ENCODE data around the gene EBF3. TPM values are rescaled to one million over a fixed set of nuclear protein-coding genes. Genes with fewer than 3 reads are reported as not detected.

Gene EBF3
- total and polyA plus RNA-seq, 2 donors (not counting 3 experiments of a cell fraction or from before 2014, with no cell fraction given) = 0.92 to 2.7 TPM

DNA sequence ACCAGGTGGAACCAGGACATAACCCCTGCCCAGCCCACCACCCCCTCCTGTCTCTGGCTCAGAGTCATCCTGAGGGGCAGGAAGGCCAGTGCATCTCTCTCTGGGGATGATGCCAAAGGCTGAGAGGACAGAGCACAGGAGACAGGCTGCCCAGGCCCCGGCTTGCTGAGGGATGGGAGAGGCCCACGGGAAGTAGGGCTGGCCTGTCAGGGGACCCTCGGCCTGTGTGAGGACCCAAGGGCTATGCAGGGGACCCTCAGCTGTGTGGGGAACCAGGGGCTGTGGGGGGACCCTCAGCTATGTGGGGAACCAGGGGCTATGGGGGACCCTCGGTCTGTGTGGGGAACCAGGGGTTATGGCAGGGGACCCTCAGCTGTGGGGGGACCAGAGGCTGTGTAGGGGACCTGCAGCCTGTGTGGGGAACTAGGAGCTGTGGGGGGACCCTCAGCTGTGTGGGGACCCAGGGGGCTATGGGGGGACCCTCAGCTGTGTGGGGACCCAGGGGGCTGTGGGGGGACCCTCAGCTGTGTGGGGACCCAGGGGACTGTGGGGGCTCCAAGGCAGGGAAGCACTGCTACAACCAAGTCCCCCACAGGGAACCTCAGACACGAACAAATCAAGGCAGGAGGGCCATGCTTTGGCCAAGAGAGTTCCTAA, 27.7 kb downstream of the EBF3 start:
- Histone ChIP-seq H3K9ac (replicated peaks; ENCODE audit: extremely low read depth, insufficient read depth, low read length) (no peak overlapping the region), H2AFZ (ENCODE audit: low read depth, low read length) (no peak overlapping the region), H3K27ac (ENCODE audit: insufficient read depth, low read depth, low read length) (no peak overlapping the region), H3K79me2 (ENCODE audit: control insufficient read depth, insufficient read depth, low read length) (no peaks in the 10 kb centered on the region), H3K4me2 (ENCODE audit: insufficient read depth, low read length) (no peak overlapping the region), H4K20me1 (replicated peaks; ENCODE audit: control insufficient read depth, extremely low read depth, insufficient read depth, low read length) (no peaks in the 10 kb centered on the region), H3K4me3 (replicated peaks in 1 of 3; ENCODE audit: insufficient read depth in 1 of 3, low read depth in 1 of 3, low read length in 3 of 3) (no peak overlapping the region), H3K36me3 (ENCODE audit: control insufficient read depth in 2 of 2, extremely low read depth in 1 of 2, insufficient read depth in 2 of 2, low read length in 2 of 2) (no peaks in the 10 kb centered on the region), H3K27me3 (ENCODE audit: control insufficient read depth in 2 of 2, insufficient read depth in 2 of 2, low read length in 2 of 2) (no peaks in the 10 kb centered on the region), H3K9me1 (replicated peaks; ENCODE audit: control insufficient read depth, extremely low read depth, insufficient read depth, low read length) (no peaks in the 10 kb centered on the region), H3K9me3 (replicated peaks; ENCODE audit: control insufficient read depth, insufficient read depth, low read length) (no peaks in the 10 kb centered on the region), H3K4me1 (ENCODE audit: control insufficient read depth, extremely low read depth, insufficient read depth, low read length) (no peaks in the 10 kb centered on the region)
- dilution Hi-C loops (cut with MboI; ENCODE audit: extremely low pct_ligation_motif_present, low sequenced_read_pairs) = no loop called here
- no peak for DNase-seq (ENCODE audit: low read depth, low spot score)
- POLR2A ChIA-PET = no interaction called here
- intact Hi-C loops (cut with micrococcal nuclease) = no loop called here
- TF ChIP-seq GATA2 (IDR thresholded peaks at IDR 0.05; ENCODE audit: insufficient read depth, insufficient read length, low read depth, low read length) (no peak), POLR2AphosphoS5 (IDR thresholded peaks at IDR 0.05; ENCODE audit: insufficient read depth, low read depth, low read length) (no peak), POLR2A (IDR thresholded peaks at IDR 0.05; ENCODE audit: low read depth, low read length) (no peak), MYC (IDR thresholded peaks at IDR 0.05; ENCODE audit: low read depth, low read length) (no peak), JUN (IDR thresholded peaks at IDR 0.05; ENCODE audit: borderline replicate concordance, insufficient read depth, insufficient read length, low read depth) (no peak), EZH2 (IDR thresholded peaks at IDR 0.05; ENCODE audit: borderline replicate concordance, low read depth, low read length, severe bottlenecking) (no peak), FOS (IDR thresholded peaks at IDR 0.05; ENCODE audit: borderline replicate concordance, insufficient read depth, low read length) (no peak)
- TF ChIP-seq, protein P1, sequence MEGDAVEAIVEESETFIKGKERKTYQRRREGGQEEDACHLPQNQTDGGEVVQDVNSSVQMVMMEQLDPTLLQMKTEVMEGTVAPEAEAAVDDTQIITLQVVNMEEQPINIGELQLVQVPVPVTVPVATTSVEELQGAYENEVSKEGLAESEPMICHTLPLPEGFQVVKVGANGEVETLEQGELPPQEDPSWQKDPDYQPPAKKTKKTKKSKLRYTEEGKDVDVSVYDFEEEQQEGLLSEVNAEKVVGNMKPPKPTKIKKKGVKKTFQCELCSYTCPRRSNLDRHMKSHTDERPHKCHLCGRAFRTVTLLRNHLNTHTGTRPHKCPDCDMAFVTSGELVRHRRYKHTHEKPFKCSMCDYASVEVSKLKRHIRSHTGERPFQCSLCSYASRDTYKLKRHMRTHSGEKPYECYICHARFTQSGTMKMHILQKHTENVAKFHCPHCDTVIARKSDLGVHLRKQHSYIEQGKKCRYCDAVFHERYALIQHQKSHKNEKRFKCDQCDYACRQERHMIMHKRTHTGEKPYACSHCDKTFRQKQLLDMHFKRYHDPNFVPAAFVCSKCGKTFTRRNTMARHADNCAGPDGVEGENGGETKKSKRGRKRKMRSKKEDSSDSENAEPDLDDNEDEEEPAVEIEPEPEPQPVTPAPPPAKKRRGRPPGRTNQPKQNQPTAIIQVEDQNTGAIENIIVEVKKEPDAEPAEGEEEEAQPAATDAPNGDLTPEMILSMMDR (IDR thresholded peaks at IDR 0.05; ENCODE audit: extremely low read depth in 1 of 2, insufficient read depth in 1 of 2, low read depth in 1 of 2, low read length in 2 of 2) = no peak
- TF ChIP-seq, protein P2, sequence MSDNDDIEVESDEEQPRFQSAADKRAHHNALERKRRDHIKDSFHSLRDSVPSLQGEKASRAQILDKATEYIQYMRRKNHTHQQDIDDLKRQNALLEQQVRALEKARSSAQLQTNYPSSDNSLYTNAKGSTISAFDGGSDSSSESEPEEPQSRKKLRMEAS (IDR thresholded peaks at IDR 0.05; ENCODE audit: insufficient read depth, insufficient read length) = no peak
- CTCF ChIA-PET = no interaction called here
- no TSS peak for BruUV-seq (replicated peaks)
- FAIRE-seq = no peak
